Common myeloid progenitor, CD34-positive (primary cell): ENCODE results near the gene RAB8A. TPM values are rescaled to one million over a fixed set of nuclear protein-coding genes. Genes with fewer than 3 reads are reported as not detected.

ENCODE experiments used
- CTCF ChIA-PET: fragments of 350-600 bp; sonication (Branson Sonifier 250); formaldehyde crosslinking; loops from one replicate; lab custom pipeline; 2021; ENCODE audit warnings: antibody characterized with exemption; lab: Charles Lee
- POLR2A ChIA-PET: fragments of 350-600 bp; sonication (Branson Sonifier 250); formaldehyde crosslinking; loops from one replicate; lab custom pipeline; 2021; ENCODE audit warnings: antibody characterized with exemption; lab: Charles Lee
- DNase-seq, 3 donors: peaks; one replicate each; pipeline versions ENCODE4 v3.0.0 to v3.0.0-alpha.2; 2013
- H3K27ac ChIP-seq, 2 experiments: 1 replicate in 1 of 2; 2 replicates in 1 of 2; pipeline ENCODE4 v1.7.0; 2013; ENCODE audit warnings: inconsistent platforms in 2 of 2, low read length in 2 of 2, mild to moderate bottlenecking in 2 of 2, low read depth in 1 of 2, moderate library complexity in 1 of 2; ENCODE audit not compliant: severe bottlenecking in 2 of 2, insufficient read depth in 1 of 2, poor library complexity in 1 of 2
- H3K27me3 ChIP-seq, 5 experiments: replicated peaks in 2 of 5; 1 replicate in 3 of 5; 2 replicates in 2 of 5; pipeline versions ENCODE4 v1.6.1 to v1.7.0; 2013; ENCODE audit warnings: low read length in 4 of 5, mild to moderate bottlenecking in 2 of 5, moderate library complexity in 2 of 5, inconsistent platforms in 1 of 5; ENCODE audit not compliant: insufficient read depth in 5 of 5, control insufficient read depth in 4 of 5
- H3K36me3 ChIP-seq, 4 experiments: 1 replicate in 2 of 4; 2 replicates in 2 of 4; pipeline versions ENCODE4 v1.6.1 to v1.7.0; 2013; ENCODE audit warnings: low read length in 3 of 4, control low read depth in 1 of 4, mild to moderate bottlenecking in 1 of 4; ENCODE audit not compliant: control insufficient read depth in 4 of 4, insufficient read depth in 4 of 4
- H3K4me1 ChIP-seq, 4 experiments: 1 replicate in 3 of 4; 2 replicates in 1 of 4; pipeline versions ENCODE4 v1.6.1 to v1.7.1; 2013; ENCODE audit warnings: low read length in 3 of 4, mild to moderate bottlenecking in 3 of 4, control low read depth in 1 of 4, inconsistent platforms in 1 of 4, moderate library complexity in 1 of 4; ENCODE audit not compliant: control insufficient read depth in 4 of 4, insufficient read depth in 4 of 4; ENCODE audit errors: control extremely low read depth in 1 of 4
- H3K4me3 ChIP-seq, 7 experiments: 1 replicate in 4 of 7; 2 replicates in 3 of 7; pipeline versions ENCODE4 v1.5.1 to v1.7.0; 2013; ENCODE audit warnings: mild to moderate bottlenecking in 7 of 7, low read length in 6 of 7, moderate library complexity in 6 of 7, inconsistent platforms in 2 of 7, low read depth in 2 of 7, control low read depth in 1 of 7; ENCODE audit not compliant: insufficient read depth in 4 of 7, control insufficient read depth in 1 of 7; ENCODE audit errors: extremely low read depth in 1 of 7
- H3K9me3 ChIP-seq, 5 experiments: 1 replicate in 4 of 5; 2 replicates in 1 of 5; pipeline versions ENCODE4 v1.6.1 to v1.7.1; 2013; ENCODE audit warnings: low read length in 4 of 5, mild to moderate bottlenecking in 2 of 5, inconsistent platforms in 1 of 5, low read depth in 1 of 5, moderate library complexity in 1 of 5; ENCODE audit not compliant: control insufficient read depth in 4 of 5, insufficient read depth in 2 of 5; ENCODE audit errors: control extremely low read depth in 1 of 5
- WGBS: methylation state at CpG from one replicate; pipeline ENCODE4 v1.1.5; 2013; ENCODE audit not compliant: insufficient coverage; 5-methylcytosine and 5-hydroxymethylcytosine counted together
- polyA plus RNA-seq: library from polyadenylated mRNA; unstranded; fragments of 120-200 nt; gene quantifications from one replicate; pipeline ENCODE4 v1.2.1, GENCODE V29; 2013

The RAB8A gene
- polyA plus RNA-seq: 68.8 TPM

DNA sequence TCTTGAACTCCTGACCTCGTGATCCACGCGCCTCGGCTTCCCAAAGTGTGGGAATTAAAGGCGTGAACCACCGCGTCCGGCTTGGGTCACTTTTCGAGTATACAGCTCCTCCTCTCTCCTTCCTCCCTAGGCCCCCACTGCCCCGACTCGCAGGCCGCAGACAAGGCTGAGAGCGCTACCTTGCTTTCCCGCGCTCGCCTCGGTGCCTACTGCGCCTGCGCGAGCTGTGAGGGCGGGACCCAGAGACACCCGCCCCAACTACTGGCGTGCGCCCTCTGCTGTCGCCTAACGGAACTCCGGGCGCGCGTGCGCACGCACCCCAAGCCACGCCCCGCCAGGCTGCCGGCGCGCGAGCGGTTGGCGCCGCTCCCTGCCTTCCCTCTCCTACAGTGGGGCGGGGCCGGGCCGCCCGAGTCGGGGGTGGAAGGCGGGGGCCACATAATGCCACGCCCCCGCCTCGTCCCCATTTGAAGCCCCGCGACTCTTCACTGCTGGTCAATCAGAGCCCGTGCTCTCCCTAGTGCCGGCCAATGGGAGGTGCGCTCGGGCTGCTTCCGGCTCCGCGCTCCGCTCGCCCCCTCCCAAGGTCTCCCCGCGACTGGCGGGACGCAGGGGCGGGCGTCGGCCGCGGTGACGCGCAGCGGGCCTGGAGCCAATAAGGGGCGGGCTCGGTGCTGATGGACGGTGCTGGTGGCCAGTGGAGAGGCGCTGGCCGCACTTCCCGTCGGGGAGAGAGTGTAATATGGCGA, at the start of gene RAB8A:
Gene RAB8A, plus strand, starts transcription at position 730 of the 749 bp plus-strand sequence. Its CDS starts 13 bp downstream, at position 743.
- ChIA-PET CTCF (interaction anchor here (0.9 to 2.7 kb wide), 11 partner anchors 9 to 68 kb away, joined by 3 to 10 read pairs (median 3); no protein-coding TSS in a partner anchor), POLR2A (interaction anchor here (0.6 to 1.5 kb wide), 5 partner anchors 24 to 306 kb away, joined by 4 to 7 read pairs (median 5); partner anchors contain the start of genes HSH2D and TPM4)
- 2% methylated on average over 56 of the region's 81 CpGs for WGBS
- Histone ChIP-seq H3K27ac (peak within 1 kb of the TSS; percentile 82 to 95), H3K9me3 (no peaks in the 10 kb centered on the region), H3K4me3 (peak within 1 kb of the TSS; percentile 72 to 99 (median 95)), H3K36me3 (peaks cover 2 to 30% (median 7%) of the 10 kb centered on the region in 4 experiments), H3K27me3 (no peaks in the 10 kb centered on the region), H3K4me1 (peaks cover 8 to 48% (median 43%) of the 10 kb centered on the region in 4 experiments)
- peak; percentile 99 to 100 (median 100) for DNase-seq

DNA sequence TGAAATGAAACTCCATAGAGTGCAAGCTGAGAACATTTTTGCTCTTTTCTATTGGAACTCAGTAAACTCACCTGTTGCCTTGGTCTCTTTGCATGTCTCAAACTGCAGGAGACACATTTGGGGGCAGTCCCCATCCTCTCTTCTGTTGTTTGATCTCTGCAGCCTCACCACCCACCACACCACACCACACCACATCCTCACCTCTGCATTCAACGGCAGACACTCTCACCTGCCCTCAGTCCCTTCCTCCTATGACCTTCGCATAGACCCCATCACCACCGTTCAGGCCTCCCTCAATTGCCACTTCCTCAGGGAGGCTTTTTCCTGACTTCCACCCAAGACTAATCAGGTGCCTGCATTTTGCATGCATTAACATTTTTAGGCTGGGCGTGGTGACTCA, 49.7 kb upstream of the RAB8A start:
- no peak overlapping the region for H3K27ac ChIP-seq
- WGBS: 89% methylated on average over 3 of the region's 4 CpGs
- peaks cover 0 to 7% (median 2%) of the 10 kb centered on the region in 5 experiments for H3K9me3 ChIP-seq
- no peak overlapping the region for H3K4me3 ChIP-seq
- POLR2A ChIA-PET: no interaction called here
- CTCF ChIA-PET: interaction anchor here (0.9 to 5.6 kb wide), 10 partner anchors 11 to 119 kb away, joined by 3 to 40 read pairs (median 4); partner anchors contain the start of gene TPM4
- no peak for DNase-seq
- no peaks in the 10 kb centered on the region for H3K27me3 ChIP-seq
- H3K36me3 ChIP-seq: no peaks in the 10 kb centered on the region
- peaks cover 0 to 8% (median 3%) of the 10 kb centered on the region in 4 experiments for H3K4me1 ChIP-seq

DNA sequence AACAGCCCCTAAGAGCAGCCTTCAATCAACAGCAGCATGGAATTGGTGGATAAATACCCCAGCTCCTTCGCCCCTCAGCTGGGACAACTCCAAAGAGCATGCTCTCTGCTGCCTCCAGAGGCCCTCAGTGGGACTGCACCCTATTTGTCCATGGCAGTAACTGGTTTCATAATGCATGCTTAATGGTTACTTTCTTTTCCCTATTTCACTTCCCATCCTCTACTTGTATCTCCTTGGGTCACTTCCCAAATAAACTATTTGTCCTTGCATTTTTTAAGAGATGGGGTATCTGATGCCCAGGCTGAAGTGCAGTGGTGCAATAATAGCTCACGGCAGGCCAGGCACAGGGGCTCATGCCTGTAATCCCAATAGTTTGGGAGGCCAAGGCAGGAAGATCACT, 48.9 kb upstream of the RAB8A start:
- no peak overlapping the region for H3K27ac ChIP-seq
- no peaks in the 10 kb centered on the region for H3K27me3 ChIP-seq
- ChIA-PET CTCF (interaction anchor here (0.7 to 5.6 kb wide), 17 partner anchors 9 to 252 kb away, joined by 3 to 40 read pairs (median 4); partner anchors contain the start of gene TPM4), POLR2A (no interaction called here)
- peaks cover 0 to 3% (median 0%) of the 10 kb centered on the region in 5 experiments for H3K9me3 ChIP-seq
- H3K4me3 ChIP-seq: no peak overlapping the region
- peaks cover 0 to 15% (median 4%) of the 10 kb centered on the region in 4 experiments for H3K4me1 ChIP-seq
- peak in 2 of 3 donors; percentile 67 to 78 for DNase-seq
- H3K36me3 ChIP-seq: no peaks in the 10 kb centered on the region
- 77% methylated on average over 2 of the region's 2 CpGs for WGBS

DNA sequence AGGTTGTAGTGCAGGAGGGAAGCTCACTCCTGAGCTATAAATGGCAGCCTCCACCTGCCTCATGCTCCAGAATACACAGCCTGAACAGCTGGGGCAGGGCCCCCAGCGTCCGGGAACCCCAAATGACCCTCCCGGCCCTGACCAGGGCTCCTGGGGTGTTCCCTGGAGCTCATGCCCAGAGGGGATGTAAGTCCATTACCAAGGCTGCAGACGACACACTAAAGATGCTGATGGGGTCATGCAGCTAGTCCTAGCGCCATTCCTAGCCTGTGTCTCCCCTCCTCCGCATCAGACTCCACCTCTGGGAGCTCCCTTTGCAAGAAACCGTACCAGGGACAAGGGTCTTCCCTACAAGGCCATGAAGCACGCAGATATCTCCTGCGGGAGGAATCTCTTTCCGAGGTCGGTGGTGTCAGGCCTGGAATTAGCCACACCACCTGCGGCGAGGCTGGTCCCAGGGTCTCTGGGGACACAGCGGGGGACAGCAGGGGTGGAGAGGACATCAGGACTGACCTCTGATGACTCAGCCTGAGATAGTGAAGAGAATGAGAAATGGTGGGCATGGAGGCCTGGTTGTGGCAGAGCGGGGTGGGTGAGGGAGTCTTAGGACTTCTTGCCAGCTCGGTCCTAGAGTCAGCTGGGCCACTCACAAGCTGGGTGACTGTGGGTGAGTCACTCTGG, 47.3 kb upstream of the RAB8A start:
- POLR2A ChIA-PET: no interaction called here
- 97% methylated on average over 14 of the region's 16 CpGs for WGBS
- CTCF ChIA-PET: interaction anchor here (0.7 to 5.6 kb wide), 13 partner anchors 10 to 154 kb away, joined by 3 to 40 read pairs (median 4); partner anchors contain the start of genes FAM32A, HSH2D and TPM4
- no peaks in the 10 kb centered on the region for H3K36me3 ChIP-seq
- H3K9me3 ChIP-seq: peaks cover 0 to 3% (median 0%) of the 10 kb centered on the region in 5 experiments
- peaks cover 0 to 19% (median 4%) of the 10 kb centered on the region in 4 experiments for H3K4me1 ChIP-seq
- no peak for DNase-seq
- no peak overlapping the region for H3K4me3 ChIP-seq
- no peaks in the 10 kb centered on the region for H3K27me3 ChIP-seq
- H3K27ac ChIP-seq: no peak overlapping the region

DNA sequence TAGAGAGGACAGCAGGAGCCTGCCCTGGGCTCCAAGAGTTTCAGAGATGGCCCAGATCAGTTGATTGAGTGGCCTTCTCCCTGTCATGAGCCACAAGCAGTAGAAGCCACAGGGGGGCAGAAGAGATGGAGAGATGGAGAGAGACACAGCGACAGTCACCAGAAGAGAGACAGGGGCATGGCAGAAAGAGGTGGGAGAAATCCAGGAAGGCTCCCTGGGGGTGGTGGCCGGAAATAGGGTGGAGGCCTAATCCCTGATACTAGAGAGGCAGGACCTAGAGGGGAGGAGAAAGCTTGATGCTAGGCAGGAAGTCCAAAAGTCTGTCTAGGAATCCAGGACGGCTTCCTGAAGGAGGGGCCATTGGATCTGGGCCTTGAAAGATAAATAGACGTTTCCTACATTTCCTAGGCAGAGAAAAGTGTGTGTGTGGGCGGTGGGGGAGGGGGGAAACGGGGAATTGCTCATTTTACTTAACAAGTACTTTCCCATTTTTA, 45.0 kb upstream of the RAB8A start:
- peak; percentile 57 to 78 (median 77) for DNase-seq
- Histone ChIP-seq H3K36me3 (no peaks in the 10 kb centered on the region), H3K4me3 (no peak overlapping the region), H3K9me3 (peaks cover 0 to 3% (median 0%) of the 10 kb centered on the region in 5 experiments), H3K27ac (no peak overlapping the region), H3K4me1 (peaks cover 0 to 42% (median 26%) of the 10 kb centered on the region in 4 experiments), H3K27me3 (no peaks in the 10 kb centered on the region)
- ChIA-PET CTCF (interaction anchor here (0.8 to 5.6 kb wide), 12 partner anchors 8 to 119 kb away, joined by 3 to 40 read pairs (median 4); partner anchors contain the start of genes FAM32A and TPM4), POLR2A (no interaction called here)
- WGBS: 44% methylated on average over 4 of the region's 6 CpGs

DNA sequence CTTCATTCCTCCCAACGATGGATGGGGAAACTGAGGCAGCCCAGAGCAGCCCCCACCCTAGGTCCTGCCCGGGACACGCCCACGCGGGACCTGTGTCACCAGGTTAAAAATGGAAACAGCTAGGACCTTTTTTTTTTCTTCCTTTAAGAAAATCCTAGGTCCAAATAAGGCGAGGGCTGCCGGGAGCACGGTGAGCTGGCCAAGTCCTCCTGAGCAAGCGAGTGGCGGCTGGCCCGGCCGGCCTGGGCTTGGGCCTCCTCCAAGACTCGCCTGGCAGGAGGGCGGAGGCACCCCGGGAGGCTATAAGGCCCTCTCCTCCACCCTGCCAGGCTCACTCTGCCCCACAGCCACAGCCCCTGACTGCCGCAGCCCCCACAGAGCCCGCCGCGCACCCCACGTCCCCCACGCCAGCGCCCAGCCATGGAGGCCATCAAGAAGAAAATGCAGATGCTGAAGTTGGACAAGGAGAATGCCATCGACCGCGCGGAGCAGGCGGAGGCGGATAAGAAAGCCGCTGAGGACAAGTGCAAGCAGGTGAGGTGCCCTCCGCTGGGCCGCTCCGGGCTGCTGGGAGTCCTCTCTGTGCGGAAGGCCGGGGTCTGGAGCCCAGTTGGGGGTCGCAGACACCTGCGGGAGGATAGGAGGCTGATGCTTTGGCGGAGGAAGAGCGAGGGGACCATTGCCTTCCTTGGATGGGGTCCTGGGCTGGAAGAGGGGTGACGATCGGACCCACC, 44.3 kb upstream of the RAB8A start:
- Histone ChIP-seq H3K4me3 (no peak overlapping the region), H3K36me3 (no peaks in the 10 kb centered on the region), H3K4me1 (peaks cover 0 to 49% (median 28%) of the 10 kb centered on the region in 4 experiments), H3K27me3 (no peaks in the 10 kb centered on the region), H3K27ac (no peak overlapping the region), H3K9me3 (peaks cover 0 to 3% (median 0%) of the 10 kb centered on the region in 5 experiments)
- peak in 1 of 3 donors; percentile 36 for DNase-seq
- WGBS: 79% methylated on average over 36 of the region's 40 CpGs
- ChIA-PET POLR2A (no interaction called here), CTCF (interaction anchor here (0.6 to 5.3 kb wide), 5 partner anchors 7 to 33 kb away, joined by 3 to 40 read pairs (median 3); partner anchors contain the start of gene TPM4)
